Astrocyte (in vitro differentiated cells and primary cell): ENCODE data around the gene TMEM62. TPM values are rescaled to one million over a fixed set of nuclear protein-coding genes. Genes with fewer than 3 reads are reported as not detected.

Source experiments
- DNase-seq: peaks from one replicate; pipeline ENCODE4 v3.0.0-alpha.2; 2010; ENCODE audit warnings: low read depth
- FAIRE-seq: peaks from 2 replicates; lab custom pipeline; 2011; peaks lifted over from hg19 to GRCh38; lab: Jason Lieb, UNC
- H2AFZ ChIP-seq: 2 replicates; pipeline ENCODE4 v1.6.0; 2012; ENCODE audit warnings: low read depth, low read length, inconsistent platforms
- H3K27ac ChIP-seq: 2 replicates; pipeline ENCODE4 v1.5.1; 2011; ENCODE audit warnings: low read depth, low read length, inconsistent platforms
- H3K27me3 ChIP-seq: 2 replicates; pipeline ENCODE4 v1.6.0; 2011; ENCODE audit warnings: low read length, inconsistent platforms; ENCODE audit not compliant: insufficient read depth
- H3K36me3 ChIP-seq: 2 replicates; pipeline ENCODE4 v1.5.1; 2011; ENCODE audit warnings: low read length, inconsistent platforms; ENCODE audit not compliant: insufficient read depth
- H3K4me1 ChIP-seq: 2 replicates; pipeline ENCODE4 v1.5.1; 2011; ENCODE audit warnings: low read length, inconsistent platforms; ENCODE audit not compliant: insufficient read depth
- H3K4me2 ChIP-seq: 2 replicates; pipeline ENCODE4 v1.6.0; 2012; ENCODE audit warnings: low read length, inconsistent platforms
- H3K4me3 ChIP-seq: 2 replicates; pipeline ENCODE4 v1.5.1; 2011; ENCODE audit warnings: low read depth, mild to moderate bottlenecking, low read length, inconsistent platforms; ENCODE audit not compliant: insufficient read depth
- H3K79me2 ChIP-seq: 2 replicates; pipeline ENCODE4 v1.6.0; 2012; ENCODE audit warnings: mild to moderate bottlenecking, low read length, inconsistent platforms; ENCODE audit not compliant: insufficient read depth
- H3K9ac ChIP-seq: 2 replicates; pipeline ENCODE4 v1.6.0; 2012; ENCODE audit warnings: mild to moderate bottlenecking, low read length, inconsistent platforms
- H3K9me3 ChIP-seq: 2 replicates; pipeline ENCODE4 v1.5.1; 2012; ENCODE audit warnings: low read depth, mild to moderate bottlenecking, low read length, inconsistent platforms; ENCODE audit not compliant: insufficient read depth
- H4K20me1 ChIP-seq: 2 replicates; pipeline ENCODE4 v1.6.0; 2012; ENCODE audit warnings: low read length, inconsistent platforms; ENCODE audit not compliant: insufficient read depth
- H3K27ac Mint-ChIP-seq: one replicate; pipeline ENCODE4 v1.8.0; 2021; ENCODE audit warnings: mild to moderate bottlenecking, mixed read lengths; ENCODE audit not compliant: unreplicated experiment
- H3K27me3 Mint-ChIP-seq: one replicate; pipeline ENCODE4 v1.8.0; 2021; ENCODE audit warnings: low read depth, mixed read lengths; ENCODE audit not compliant: unreplicated experiment
- H3K36me3 Mint-ChIP-seq: one replicate; pipeline ENCODE4 v1.8.0; 2021; ENCODE audit warnings: low read depth, mixed read lengths; ENCODE audit not compliant: unreplicated experiment
- H3K4me1 Mint-ChIP-seq: one replicate; pipeline ENCODE4 v1.8.0; 2021; ENCODE audit warnings: low read depth, mixed read lengths; ENCODE audit not compliant: unreplicated experiment
- H3K4me3 Mint-ChIP-seq: one replicate; pipeline ENCODE4 v1.8.0; 2021; ENCODE audit warnings: mild to moderate bottlenecking, moderate library complexity, mixed read lengths; ENCODE audit not compliant: unreplicated experiment
- H3K9me3 Mint-ChIP-seq: one replicate; pipeline ENCODE4 v1.8.0; 2021; ENCODE audit warnings: mild to moderate bottlenecking, mixed read lengths; ENCODE audit not compliant: unreplicated experiment
- EZH2 ChIP-seq: IDR thresholded peaks from 2 replicates; pipeline ENCODE4 v1.6.1; 2012; ENCODE audit warnings: mild to moderate bottlenecking, low read length, inconsistent platforms; ENCODE audit not compliant: insufficient read depth
- total RNA-seq: library from RNA; stranded (reverse); gene quantifications from 2 replicates; pipeline ENCODE4 v1.2.1, GENCODE V29; 2021
- TF ChIP-seq, protein P1 (sequence below): IDR thresholded peaks from 2 replicates; pipeline ENCODE4 v1.5.1; 2011; ENCODE audit warnings: low read depth, mild to moderate bottlenecking, inconsistent platforms, low read length, moderate library complexity; ENCODE audit not compliant: insufficient read depth

TMEM62 gene
- total RNA-seq, 1 donor from 2014 or later: 15.2 TPM

DNA sequence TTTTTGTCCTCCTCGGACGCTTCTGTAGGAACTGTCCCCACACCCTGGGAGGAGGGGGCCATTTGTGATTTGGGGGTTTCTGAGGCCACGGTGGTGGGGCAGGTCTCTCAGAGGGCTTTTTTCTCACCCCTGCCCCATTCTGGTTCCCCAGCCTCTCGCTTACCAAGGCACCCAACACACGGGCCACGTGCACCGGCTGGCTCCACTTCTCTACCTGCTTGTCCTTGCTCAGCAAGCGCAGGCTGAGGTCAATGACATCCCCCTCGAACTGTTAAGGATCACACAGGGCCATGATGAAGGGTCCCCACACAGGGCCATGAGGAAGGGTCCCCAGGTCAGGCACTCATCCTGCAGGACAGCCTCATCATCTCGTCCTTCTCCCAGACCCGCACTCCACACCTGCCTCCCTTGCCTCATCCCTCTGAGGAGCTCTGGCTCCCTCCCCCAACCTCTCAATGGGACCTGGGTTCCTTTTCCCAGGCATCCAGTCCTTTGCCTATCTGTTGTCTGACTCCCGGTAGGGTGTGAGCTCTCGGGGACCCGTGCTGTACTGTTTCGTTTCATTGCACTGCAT lies 76.9 kb downstream of the TMEM62 start:
- Histone ChIP-seq H3K79me2 (no peaks in the 10 kb centered on the region), H3K36me3 (no peaks in the 10 kb centered on the region), H4K20me1 (no peaks in the 10 kb centered on the region), H3K9ac (no peak overlapping the region), H3K27ac (no peak overlapping the region), H3K9me3 (no peaks in the 10 kb centered on the region), H3K27me3 (peaks cover 33% of the 10 kb centered on the region), H3K4me3 (no peak overlapping the region), H2AFZ (no peak overlapping the region), H3K4me2 (no peak overlapping the region), H3K4me1 (no peaks in the 10 kb centered on the region)
- no peaks in the 10 kb centered on the region for H3K4me1 Mint-ChIP-seq
- no peak for FAIRE-seq
- H3K27ac Mint-ChIP-seq: no peak overlapping the region
- TF ChIP-seq, protein P1, sequence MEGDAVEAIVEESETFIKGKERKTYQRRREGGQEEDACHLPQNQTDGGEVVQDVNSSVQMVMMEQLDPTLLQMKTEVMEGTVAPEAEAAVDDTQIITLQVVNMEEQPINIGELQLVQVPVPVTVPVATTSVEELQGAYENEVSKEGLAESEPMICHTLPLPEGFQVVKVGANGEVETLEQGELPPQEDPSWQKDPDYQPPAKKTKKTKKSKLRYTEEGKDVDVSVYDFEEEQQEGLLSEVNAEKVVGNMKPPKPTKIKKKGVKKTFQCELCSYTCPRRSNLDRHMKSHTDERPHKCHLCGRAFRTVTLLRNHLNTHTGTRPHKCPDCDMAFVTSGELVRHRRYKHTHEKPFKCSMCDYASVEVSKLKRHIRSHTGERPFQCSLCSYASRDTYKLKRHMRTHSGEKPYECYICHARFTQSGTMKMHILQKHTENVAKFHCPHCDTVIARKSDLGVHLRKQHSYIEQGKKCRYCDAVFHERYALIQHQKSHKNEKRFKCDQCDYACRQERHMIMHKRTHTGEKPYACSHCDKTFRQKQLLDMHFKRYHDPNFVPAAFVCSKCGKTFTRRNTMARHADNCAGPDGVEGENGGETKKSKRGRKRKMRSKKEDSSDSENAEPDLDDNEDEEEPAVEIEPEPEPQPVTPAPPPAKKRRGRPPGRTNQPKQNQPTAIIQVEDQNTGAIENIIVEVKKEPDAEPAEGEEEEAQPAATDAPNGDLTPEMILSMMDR: no peak
- TF ChIP-seq EZH2: no peak
- H3K9me3 Mint-ChIP-seq: no peaks in the 10 kb centered on the region
- DNase-seq: no peak
- H3K36me3 Mint-ChIP-seq: peaks cover 5% of the 10 kb centered on the region
- H3K4me3 Mint-ChIP-seq: no peak overlapping the region
- peaks cover 73% of the 10 kb centered on the region for H3K27me3 Mint-ChIP-seq

DNA sequence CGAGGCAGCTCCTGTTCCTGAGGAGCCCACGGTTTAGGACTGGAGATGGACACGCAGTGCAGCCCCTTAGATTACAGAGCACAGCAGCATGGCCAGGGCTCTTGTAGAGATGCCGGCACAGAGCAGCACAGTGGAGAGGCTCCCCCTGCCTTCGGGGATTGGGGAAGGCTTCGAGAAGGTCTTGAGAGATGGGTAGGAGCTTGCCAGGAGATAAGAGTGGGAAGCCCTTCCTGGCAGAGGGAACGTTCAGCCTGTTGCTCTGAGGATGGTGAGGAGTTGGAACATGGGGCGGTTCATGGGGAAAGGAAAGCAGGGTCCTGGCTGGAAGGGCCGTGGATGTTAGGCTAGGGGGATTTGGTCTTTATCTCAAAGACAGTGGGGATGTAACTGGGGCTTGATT lies 77.4 kb downstream of the TMEM62 start:
- Histone ChIP-seq H3K4me1 (no peaks in the 10 kb centered on the region), H3K4me2 (no peak overlapping the region), H3K9me3 (no peaks in the 10 kb centered on the region), H3K27me3 (peaks cover 33% of the 10 kb centered on the region), H2AFZ (no peak overlapping the region), H3K79me2 (no peaks in the 10 kb centered on the region), H3K9ac (no peak overlapping the region), H4K20me1 (no peaks in the 10 kb centered on the region), H3K27ac (no peak overlapping the region), H3K4me3 (no peak overlapping the region), H3K36me3 (no peaks in the 10 kb centered on the region)
- DNase-seq (no peak), FAIRE-seq (no peak)
- peaks cover 5% of the 10 kb centered on the region for H3K36me3 Mint-ChIP-seq
- no peak overlapping the region for H3K4me3 Mint-ChIP-seq
- H3K27ac Mint-ChIP-seq: no peak overlapping the region
- H3K9me3 Mint-ChIP-seq: no peaks in the 10 kb centered on the region
- TF ChIP-seq, protein P1: no peak
- no peak for TF ChIP-seq EZH2
- no peaks in the 10 kb centered on the region for H3K4me1 Mint-ChIP-seq
- H3K27me3 Mint-ChIP-seq: peaks cover 67% of the 10 kb centered on the region

GRCh38 chr15:43211224-43211735 lies 77.9 kb downstream of the TMEM62 start:
- H3K4me1 ChIP-seq: no peaks in the 10 kb centered on the region
- Mint-ChIP-seq H3K4me1 (no peaks in the 10 kb centered on the region), H3K36me3 (peaks cover 5% of the 10 kb centered on the region), H3K4me3 (no peak overlapping the region), H3K27me3 (peaks cover 63% of the 10 kb centered on the region), H3K27ac (no peak overlapping the region), H3K9me3 (no peaks in the 10 kb centered on the region)
- no peak overlapping the region for H3K4me2 ChIP-seq
- no peaks in the 10 kb centered on the region for H3K9me3 ChIP-seq
- no peak overlapping the region for H2AFZ ChIP-seq
- FAIRE-seq (no peak), DNase-seq (no peak)
- H3K79me2 ChIP-seq: no peaks in the 10 kb centered on the region
- no peak overlapping the region for H3K4me3 ChIP-seq
- H3K27ac ChIP-seq: no peak overlapping the region
- H3K36me3 ChIP-seq: no peaks in the 10 kb centered on the region
- no peak overlapping the region for H3K9ac ChIP-seq
- no peak for TF ChIP-seq EZH2
- TF ChIP-seq, protein P1: no peak
- no peaks in the 10 kb centered on the region for H4K20me1 ChIP-seq
- peaks cover 33% of the 10 kb centered on the region for H3K27me3 ChIP-seq
